ENCODE results near the gene TMCC2.

The TMCC2 gene

DNA sequence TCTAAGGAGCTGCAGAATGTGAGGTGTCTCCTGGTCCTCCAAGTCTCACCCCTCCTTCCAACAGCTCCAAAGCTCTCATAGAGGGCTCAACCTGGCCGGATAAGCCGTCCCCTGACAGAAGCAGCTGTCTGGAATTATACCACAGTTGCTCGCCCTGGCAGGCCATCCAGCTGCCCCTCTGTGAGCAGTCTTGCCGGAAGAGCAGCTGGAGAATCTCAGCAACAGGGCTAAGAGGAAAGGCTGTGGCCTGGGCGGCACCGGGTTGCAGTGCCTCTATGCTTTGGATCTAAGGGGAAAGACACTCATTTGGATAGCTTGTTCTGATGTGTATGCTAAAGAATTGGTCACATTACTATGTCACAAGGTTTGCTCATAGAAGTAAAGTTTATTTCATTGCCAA, 12.4 kb downstream of the TMCC2 start:
- no peak for DNase-seq (ENCODE audit: low read depth)

DNA sequence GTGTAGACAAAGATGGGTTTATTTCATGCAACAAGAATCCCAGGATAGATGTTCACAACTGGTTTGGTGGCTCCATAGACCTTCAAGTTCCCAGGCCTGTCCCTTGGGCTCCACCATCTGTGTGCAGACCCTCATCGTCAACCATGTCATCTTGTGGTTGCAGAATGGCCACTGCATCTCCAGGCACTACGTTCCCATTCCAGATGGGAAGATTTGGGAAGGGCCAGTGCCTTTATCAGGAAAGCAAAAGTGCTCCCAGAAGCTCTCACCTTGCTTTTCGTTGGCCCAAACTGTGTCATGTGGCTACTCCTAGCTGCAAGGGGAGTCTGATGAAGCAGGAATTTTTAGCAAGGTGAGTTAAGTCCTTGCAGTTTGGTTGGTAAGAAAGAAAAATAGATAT, 12.8 kb downstream of the TMCC2 start:
- DNase-seq (ENCODE audit: low read depth) = no peak

DNA sequence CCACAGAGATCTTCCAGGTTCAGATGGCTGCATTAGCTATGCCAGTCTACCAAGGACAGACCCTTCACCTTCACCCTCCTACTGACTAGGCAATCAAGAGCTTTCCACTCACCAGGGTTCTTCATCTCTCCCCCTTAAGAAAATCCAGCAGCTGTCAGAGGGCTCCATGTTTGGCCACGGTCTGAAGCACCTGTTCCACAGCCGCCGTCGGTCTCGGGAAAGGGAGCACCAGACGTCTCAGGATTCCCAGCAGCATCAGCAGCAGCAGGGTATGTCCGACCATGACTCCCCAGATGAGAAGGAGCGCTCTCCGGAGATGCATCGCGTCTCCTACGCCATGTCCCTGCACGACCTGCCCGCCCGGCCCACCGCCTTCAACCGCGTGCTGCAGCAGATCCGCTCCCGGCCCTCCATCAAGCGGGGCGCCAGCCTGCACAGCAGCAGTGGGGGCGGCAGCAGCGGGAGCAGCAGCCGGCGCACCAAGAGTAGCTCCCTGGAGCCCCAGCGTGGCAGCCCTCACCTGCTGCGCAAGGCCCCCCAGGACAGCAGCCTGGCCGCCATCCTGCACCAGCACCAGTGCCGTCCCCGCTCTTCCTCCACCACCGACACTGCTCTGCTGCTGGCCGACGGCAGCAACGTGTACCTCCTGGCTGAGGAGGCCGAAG, 13.8 kb downstream of the TMCC2 start:
- DNase-seq (ENCODE audit: low read depth) = no peak

DNA sequence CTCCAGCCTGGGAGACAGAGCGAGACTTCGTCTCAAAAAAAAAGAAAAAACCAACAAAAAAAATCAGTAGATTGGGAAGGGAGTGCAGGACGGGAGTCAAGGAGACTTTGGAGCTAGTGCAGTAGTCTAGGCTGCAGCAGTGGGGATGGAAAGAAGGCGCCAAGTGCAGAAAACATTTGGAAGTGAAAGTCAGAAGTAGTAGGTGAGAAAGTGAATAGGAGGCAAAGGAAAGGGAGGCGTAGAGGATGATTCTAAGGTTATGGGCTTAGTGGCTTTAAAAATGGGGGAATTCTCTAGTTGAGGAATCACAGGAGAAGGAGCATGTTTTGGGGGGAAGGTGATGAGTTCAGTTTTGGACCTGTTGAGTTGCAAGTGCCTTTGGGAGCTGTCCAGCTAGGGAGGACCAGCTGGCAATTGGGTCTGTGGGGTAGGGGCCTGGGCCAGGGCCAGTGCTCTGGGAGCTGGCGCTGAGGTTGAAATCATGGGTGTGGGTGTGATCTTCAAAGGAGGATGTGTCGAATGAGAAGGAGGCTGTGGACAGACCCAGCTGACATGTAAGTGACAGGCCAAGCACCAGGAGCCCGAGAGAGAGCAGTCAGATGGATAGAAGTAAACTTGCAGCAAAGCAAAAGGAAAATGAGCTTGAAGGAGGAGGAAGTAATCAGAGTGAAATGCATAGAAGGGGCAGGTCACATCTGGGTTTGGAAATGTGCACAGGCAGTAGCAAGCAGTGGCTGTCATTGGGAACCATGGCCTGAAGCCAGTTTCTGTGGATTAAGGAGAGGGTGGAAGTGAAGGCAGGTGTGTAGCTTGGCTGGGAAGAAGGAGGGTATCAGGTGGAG, 15.8 kb downstream of the TMCC2 start:
- DNase-seq (ENCODE audit: low read depth) = no peak

DNA sequence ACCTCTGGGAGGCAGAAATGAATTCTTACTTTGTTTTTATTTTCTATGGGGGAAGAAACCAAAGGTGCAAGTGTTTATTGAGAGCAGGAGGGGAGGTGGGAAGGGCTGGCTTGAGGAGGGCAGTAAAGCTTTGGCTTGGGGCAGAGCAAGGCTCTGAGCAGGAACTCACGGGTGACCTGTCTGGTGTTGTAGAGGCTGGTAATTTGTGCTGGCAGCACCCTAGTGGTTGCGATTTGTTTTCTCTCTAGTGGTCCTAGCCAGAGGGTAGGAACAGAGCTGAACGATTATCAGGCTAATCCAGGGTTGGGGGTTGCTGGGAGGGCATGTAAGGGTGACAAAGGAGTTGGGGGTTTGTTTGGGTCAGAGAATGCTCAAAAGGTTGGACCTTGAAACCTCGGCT, 16.6 kb downstream of the TMCC2 start:
- no peak for DNase-seq (ENCODE audit: low read depth)

DNA sequence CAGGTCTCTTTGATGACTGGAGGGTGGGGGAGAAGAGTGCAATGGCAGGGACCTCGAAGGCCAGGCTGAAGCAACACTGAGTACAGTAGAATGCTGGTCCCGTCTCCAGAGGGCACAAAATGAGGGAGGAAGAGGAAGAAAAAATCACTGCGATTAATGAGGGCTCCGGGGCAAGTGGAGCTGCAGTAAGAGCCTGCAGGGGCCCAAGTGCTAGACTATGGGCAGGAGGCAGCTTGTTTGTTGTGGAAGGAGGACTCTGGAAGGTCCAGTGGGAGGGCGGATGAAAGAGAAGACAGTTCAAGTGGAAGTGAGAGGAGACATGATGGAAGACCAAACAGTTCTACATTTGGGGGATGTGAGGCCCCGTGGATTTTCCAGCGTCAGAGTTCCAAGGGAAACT, 17.4 kb downstream of the TMCC2 start:
- DNase-seq (ENCODE audit: low read depth) = no peak

DNA sequence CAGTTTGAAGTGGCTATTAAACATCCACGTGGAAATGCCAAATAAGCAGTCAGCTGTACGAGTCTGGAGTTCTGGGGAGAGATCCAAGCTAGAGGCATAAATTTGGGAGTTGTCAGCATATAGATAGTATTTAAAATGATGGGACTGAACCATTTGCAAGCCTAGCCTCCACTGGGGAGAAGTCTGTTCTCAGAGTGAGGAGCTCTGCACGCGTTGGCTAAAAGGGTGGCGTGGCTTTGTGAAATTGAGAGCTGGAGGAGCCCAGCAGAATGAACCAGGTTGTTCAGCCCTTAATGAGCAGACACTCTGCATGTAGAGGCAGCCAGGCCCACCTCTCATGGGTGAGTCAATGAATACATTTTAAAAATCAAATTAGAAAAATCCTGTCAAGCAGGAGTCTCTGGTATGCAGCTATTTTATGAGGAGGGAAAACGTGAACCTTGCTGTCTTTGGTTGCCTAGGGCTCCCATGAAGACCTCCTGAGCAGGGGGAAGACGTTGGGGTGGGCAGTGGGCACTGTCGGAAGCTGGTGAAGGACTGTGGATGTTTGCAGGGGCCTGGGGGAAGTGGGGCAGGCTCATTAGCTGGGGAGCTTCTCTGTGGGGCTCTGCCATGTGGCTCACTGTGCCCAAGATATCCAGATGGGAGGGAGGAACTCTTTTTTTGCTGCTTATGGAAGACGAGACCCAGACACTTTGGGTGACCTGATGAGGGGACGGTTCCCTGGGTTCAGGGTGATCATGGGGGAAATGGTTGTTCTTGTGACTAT, 18.8 kb downstream of the TMCC2 start:
- DNase-seq (ENCODE audit: low read depth) = no peak

DNA sequence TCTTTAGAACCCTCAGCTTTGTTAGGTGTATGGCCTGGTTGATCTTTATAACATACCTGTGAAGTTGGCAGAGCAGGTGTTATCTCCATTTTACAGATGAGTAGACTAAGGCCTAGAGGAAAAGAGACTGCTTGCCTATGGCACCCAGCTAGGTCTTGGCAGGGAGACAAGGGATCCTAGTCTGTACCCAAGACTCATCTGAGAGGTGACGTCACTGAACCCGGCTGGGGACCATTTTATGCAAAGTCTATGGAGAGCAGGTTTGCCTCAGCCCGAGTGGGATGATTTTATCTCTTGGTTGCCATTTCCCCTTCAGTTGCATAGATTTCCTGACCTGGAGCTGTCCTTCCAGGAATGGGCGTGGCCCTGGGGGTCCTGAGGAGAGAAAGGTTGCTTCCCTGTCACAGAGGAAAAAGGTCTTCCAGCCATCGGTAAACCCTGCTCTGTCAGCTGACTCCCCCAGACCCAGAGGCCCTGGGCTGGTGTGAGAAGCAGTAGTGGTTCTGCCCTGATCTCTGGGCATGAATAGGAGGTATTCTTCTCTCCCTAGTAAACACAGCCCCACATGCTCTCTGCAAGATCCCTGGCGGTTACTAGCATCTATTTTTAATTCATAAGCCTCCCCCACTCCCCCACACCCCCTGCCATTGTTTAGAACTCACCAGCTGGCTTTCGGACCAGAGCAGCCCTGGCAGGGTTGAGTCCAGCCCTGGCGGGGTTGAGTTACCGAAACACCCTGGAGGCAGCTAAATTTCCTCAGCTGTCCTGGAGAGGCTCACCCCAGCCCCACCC, 19.6 kb downstream of the TMCC2 start:
- no peak for DNase-seq (ENCODE audit: low read depth)

DNA sequence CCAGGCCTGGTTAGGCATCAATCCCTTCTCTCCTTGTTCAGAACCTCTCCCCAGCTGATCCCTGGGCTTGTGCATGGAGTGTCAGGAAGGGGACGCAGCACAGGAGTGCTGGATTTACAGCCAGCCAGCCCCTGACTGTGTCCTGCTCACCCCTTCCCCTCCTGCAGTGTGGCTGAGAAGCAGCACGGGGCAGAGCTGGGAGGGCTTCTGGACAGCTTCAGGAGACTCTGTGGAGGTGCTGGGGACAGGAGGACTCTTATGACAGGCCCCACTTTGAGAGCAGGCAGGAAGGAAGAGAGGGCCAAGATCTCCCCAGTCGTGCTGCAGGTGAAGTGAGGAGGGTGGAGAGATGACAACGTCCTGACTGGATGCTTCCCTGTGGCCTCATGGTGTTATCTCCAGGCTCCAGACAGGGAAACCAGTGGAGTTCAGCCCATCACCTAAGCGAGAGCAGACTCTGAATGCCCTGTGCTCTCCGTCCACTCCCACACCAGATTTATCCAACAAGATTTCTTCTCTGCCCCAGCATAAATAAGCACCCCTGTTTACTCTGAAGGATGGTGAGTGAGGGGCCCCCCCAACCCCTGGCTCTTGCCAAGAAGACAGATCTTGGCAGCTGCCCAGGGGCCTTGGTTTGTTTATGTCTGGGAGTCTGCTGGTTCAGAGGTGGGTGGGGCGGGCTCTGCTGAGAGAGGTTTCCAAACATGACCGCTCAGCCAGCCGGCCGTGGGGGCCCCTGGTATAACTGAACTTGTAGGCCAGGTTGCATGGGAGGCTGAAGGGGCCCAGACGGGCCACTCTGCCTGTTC, 21.3 kb downstream of the TMCC2 start:
- no peak for DNase-seq (ENCODE audit: low read depth)

DNA sequence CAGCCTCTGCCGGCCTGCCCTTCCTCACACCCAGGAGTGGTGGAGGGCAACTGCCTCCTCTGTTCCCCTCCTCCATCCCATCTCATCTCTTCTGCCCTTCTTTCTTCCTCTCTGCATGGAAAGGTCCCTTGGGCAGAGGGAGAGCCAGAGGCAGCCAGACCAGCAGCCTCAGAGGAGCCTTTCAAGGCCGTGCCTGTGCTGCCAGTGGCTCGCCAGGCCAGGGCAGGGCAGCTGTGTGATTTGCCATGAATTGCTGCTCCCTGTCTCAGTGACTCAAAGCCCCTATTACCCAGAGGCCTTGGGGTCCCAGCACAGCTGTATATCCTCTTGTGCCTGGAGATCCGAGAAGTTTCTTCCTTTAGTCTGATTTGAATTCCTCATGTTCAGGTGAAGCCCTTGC, 21.9 kb downstream of the TMCC2 start:
- DNase-seq (ENCODE audit: low read depth) = no peak

DNA sequence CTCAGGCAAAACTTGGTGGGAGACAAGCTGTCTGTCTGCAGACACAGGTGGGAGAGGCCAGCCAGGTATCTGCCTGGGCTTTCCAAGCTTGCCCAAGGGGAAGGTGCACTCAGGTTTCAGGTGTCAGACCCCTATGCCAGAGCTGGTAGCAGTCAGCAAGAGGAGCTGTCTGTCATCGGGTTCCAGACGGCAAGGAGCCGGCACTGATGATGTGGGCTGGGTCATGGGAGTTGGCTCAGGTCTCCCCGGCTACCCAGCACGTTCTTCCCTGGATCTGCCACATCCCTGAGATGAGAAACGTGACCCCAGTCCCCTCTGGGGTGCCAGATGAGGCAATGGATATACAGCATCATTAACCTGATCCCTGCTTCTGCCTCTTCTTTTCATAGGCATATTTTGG, 23.0 kb downstream of the TMCC2 start:
- no peak for DNase-seq (ENCODE audit: low read depth)

DNA sequence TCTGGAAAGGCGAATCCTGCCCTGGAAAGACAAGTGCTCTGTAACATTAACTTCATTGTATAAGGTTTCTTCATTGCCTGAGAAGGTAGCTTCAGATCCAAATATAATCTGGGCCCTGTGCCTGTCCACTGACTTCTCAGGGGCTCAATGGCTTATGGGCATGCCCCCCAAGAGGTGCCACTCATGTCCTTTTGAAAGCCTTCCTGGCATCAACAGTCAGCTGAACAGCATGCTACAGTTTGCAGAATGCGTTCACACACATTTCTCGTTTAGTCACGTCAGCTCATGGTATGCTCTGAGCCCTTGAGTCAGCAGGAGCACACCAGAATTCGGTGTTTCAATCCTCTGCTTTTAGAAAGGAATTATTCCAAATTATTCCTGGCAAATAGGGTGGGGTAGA, 23.8 kb downstream of the TMCC2 start:
- no peak for DNase-seq (ENCODE audit: low read depth)

DNA sequence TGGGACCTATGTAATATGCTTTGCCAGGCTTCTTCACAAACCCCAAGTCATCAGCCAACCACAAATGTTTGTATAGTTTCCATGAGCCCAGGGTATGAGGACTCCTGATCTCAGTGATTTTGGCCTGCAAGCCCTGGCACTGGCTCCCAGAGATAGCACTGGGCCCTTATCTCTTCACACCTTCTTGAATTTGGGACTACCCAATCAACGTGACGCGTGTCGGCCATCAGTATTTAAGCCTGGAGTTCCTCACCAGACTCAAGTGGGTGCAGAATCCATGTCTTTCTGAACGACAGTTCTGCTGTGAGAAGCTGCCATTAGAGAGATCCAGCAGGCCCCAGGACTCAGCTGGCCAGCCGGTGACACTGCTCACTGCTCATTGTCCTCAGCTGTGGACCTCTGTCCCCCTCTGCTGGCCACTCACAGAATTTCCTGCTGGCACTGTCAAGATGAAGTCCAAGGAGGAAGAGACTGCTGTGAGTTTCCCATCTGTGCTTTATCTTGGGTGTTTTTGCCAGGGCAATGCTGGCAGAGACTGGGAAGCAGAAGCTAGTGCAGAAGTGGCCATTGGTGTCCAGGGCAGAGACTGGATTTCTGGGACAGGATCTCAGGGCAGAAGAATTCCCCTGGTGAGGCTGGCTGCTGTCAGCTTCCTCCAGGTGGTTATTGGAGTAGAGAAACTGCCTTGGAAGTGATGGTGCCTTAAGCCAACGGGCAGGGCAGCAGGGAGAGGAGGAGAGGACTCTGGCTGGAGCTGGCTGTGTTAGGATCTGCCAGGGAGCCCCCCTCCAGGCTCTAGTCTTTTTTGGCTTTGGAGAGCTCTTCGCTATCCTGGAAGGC, 28.4 kb downstream of the TMCC2 start:
- peak; percentile 73 for DNase-seq (ENCODE audit: low read depth)

DNA sequence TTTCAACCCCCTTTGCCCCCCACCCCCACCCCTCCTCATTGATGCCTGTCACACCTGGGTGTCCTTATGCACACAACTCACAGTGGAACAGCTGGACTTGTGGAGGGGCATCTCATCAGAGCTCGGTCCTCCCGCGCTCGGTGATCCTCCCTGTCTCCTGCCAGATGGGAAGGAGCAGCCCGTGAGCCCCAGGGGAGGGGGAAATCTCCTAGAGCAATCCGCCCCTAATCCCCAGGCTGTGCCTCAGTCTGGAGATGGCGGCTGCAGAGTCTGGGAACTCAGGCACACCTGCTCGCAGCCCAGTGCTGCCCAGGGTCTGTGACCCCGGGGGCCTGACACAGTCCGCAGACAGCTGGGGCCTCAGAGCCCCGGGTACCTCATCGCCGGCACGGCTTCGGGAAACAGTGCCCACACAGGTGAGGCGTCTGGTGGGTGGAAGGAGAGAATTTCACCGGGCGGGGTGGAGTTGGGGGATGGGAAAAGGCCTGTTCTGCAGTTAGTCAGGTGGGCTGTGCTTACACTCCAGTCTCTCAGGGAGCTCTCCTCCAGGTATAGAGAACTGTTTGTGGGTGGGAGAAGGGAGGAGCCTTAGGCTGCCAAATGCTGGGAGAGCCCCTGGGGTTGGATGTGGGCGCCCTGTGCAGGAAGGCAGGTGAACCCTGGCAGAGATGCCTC, 29.3 kb downstream of the TMCC2 start:
- DNase-seq (ENCODE audit: low read depth) = no peak

DNA sequence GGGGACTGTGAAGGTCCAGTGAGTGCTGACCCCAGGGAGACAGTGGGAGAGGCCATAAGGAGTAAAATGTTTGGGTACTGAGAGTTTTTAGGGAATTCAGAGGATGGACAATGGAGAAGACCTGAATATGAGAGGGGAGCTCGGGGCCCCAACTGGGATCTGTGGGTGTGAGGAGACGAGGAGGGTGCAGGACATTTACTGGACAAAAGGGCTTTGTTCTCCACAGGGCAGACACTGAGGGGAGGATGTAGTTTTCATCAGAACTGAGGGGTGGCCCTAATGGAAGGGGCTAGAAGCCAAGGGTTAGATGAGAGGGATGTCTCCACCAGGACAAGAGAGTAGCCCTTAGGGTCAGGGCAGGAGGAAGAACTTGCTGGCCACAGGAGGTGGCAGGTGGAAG, 30.0 kb downstream of the TMCC2 start:
- no peak for DNase-seq (ENCODE audit: low read depth)

DNA sequence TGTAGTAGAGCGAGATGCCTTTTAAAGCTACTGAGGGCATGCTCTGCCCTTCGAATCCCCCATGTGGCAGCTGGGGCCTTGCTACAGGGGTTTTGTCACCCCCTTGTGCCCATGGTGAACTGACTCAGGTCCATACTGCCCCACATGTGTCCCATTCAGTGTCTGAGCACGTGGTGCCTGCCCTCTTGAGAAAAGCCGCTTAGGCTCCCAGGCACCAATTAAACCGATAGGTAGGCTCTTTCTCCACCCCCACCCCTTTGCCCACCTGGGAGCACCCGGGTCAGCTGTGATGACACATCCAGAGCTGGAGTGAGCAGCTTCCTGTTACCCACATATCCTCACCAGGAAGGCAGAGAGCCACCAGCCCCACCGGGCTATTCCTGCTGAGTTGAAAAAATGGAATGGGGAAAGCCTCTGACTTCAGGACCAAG, 30.5 kb downstream of the TMCC2 start:
- no peak for DNase-seq (ENCODE audit: low read depth)

DNA sequence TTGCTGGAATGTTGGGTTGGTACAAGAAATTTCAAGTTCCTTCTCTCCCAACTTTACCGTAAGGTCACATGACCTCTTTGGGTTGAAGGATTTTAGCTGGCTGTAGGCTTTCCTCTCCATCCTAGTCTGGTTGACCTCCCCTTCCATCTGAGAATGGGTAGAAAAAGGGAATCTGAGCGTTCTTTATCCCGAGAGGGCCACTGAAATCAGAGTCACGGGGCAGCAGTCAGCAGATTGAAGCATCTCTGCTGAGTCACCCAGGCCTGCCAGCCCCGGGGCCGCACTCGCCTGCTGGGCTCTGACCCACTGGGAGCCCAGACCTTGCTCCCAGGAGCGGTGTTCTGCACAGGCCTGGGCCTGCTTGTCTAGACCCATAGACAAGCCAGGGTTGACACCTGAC, 31.0 kb downstream of the TMCC2 start:
- DNase-seq (ENCODE audit: low read depth) = no peak

DNA sequence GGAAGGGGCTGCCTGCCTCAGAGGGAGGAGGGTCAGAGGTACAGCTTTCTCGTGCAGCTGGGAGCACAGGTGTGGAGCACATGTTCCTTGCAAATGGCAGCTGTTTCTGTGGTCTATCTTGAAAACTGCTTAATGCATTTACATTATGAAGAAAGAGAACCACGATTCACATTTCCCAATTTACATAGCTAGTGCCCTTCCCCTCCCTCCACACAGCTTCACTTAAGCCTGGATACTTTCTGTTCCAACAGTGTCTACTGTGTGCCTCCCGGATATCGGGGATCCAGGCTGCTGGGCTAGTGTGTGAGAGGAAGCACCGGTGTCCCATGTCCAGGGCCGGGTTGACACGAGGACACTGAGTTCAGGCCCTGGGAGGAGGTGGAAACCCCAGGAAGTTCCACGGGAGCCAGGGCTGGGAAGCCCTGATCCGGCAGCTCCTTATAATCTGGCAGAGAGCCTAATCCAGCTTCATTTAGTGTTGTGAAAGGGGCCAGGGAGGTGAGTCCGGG, 31.6 kb downstream of the TMCC2 start:
- DNase-seq (ENCODE audit: low read depth) = no peak

DNA sequence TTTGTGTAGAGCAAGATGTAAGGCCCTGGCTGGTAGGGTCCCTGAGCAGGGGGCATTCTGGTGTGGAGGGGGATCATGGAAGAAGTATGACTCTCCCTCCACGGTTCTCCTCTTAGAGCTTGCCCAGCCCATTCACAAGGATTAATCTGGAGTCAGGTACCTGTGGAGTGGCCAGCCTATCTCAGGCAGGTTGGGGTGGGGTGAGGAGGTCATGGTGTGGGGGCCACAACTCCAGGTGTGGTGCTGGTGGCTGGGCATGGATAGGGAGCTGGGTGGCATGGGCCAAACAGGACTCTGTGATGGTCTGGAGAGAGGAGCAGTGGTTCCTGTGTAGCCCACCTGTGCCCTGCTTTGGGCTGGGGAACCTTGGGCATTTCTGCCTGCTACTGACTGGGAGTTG, 32.3 kb downstream of the TMCC2 start:
- DNase-seq (ENCODE audit: low read depth) = no peak
